Activated CD4-positive, alpha-beta T cell treated with anti-CD3 and anti-CD28 coated beads, Interleukin-2, amount 50 U/mL, for 48 hours (primary cell): ENCODE data around the gene KLHL36.

Source experiments
- DNase-seq, 2 experiments: peaks; one replicate each; pipeline ENCODE4 v3.0.0-alpha.2; 2020

The KLHL36 gene

GRCh38 chr16:84648595-84649510 lies 542 bp downstream of the KLHL36 start:
- DNase-seq = peak; percentile 43 to 51

GRCh38 chr16:84649511-84649861 lies 1.2 kb downstream of the KLHL36 start:
- DNase-seq = no peak

GRCh38 chr16:84650062-84650991 lies 2.0 kb downstream of the KLHL36 start:
- DNase-seq = no peak

GRCh38 chr16:84652566-84652965 lies 4.3 kb downstream of the KLHL36 start:
- DNase-seq = no peak

- DNase-seq = no peak
Observed at GRCh38 chr16:84654238-84654637, 5.9 kb downstream of the KLHL36 start.

GRCh38 chr16:84654998-84655397 lies 6.7 kb downstream of the KLHL36 start:
- DNase-seq = no peak

- DNase-seq = no peak
Observed at GRCh38 chr16:84656649-84657048, 8.3 kb downstream of the KLHL36 start.

GRCh38 chr16:84657229-84657837 lies 9.0 kb downstream of the KLHL36 start:
- no peak for DNase-seq

- no peak for DNase-seq
Observed at GRCh38 chr16:84658690-84659089, 10.4 kb downstream of the KLHL36 start.

- DNase-seq = no peak
Observed at GRCh38 chr16:84659656-84660300, 11.5 kb downstream of the KLHL36 start.

- no peak for DNase-seq
Observed at GRCh38 chr16:84660973-84661372, 12.7 kb downstream of the KLHL36 start.

GRCh38 chr16:84661418-84662060 lies 13.2 kb downstream of the KLHL36 start:
- DNase-seq = no peak

- no peak for DNase-seq
Observed at GRCh38 chr16:84662471-84662870, 14.2 kb downstream of the KLHL36 start.

GRCh38 chr16:84663433-84664101 lies 15.3 kb downstream of the KLHL36 start:
- DNase-seq = no peak

GRCh38 chr16:84665359-84665758 lies 17.0 kb downstream of the KLHL36 start:
- no peak for DNase-seq

- no peak for DNase-seq
Observed at GRCh38 chr16:84665843-84666242, 17.5 kb downstream of the KLHL36 start.

GRCh38 chr16:84667600-84668309 lies 19.4 kb downstream of the KLHL36 start:
- DNase-seq = no peak

GRCh38 chr16:84670063-84670462 lies 21.8 kb downstream of the KLHL36 start:
- no peak for DNase-seq

- DNase-seq = peak; percentile 88 to 91
Observed at GRCh38 chr16:84672276-84673202, 24.2 kb downstream of the KLHL36 start.

- DNase-seq = no peak
Observed at GRCh38 chr16:84673203-84673535, 24.9 kb downstream of the KLHL36 start.
